ENCODE results near the gene HSD17B11.
"Not testable (repeated sequence)": the region's sequence is repeated elsewhere in the genome, so short reads cannot be mapped to it uniquely, and the experiment has no call there.

The HSD17B11 gene

GRCh38 chr4:87356832-87357526, 34.0 kb downstream of the HSD17B11 start:
- DNase-seq, result no peak

DNA sequence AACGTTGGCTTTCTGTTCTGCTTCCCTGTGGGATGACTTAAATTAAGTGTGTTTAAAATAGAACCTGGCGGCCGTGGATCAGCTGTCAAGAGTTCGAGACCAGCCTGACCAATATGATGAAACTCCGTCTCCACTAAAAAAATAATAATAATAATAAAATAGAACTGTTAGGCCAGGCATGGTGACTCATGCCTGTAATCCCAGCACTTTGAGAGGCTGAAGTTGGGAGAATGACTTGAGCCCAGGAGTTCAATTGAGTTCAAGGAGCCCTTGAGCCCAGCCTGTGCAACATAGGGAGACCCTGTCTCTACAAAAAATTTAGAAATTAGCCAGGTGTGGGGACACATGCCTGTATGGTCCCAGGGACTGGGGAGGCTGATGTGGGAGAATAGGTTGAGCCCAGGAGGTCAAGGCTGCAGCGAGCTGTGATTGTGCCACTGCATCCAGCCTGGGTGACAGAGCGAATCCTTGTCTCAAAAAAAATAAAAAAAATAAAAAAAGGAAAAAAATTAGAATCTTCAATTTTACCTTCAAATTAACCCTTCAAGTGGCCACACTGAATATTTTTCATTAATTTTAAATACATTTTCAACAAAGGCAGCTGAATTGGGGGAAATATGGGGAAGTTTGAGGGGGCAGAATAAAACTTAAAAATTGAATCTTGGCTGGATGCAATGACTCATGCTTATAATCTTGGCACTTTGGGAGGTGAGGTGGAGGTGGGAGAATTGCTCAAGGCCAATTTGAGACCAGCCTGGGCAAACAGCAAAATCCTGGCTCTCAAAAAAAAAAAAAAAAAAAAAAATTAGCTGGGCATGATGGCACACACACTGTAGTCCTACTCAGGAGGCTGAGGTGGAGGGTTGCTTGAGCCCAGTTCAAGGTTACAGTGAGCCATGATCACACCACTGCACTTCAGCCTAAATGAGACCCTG, 36.6 kb downstream of the HSD17B11 start:
- DNase-seq, result peak; percentile 18

GRCh38 chr4:87353592-87353991, 37.4 kb downstream of the HSD17B11 start:
- DNase-seq, result peak; percentile 37

- no peak for DNase-seq
Observed at GRCh38 chr4:87345139-87345538, 45.8 kb downstream of the HSD17B11 start.

- DNase-seq, result no peak
Observed at GRCh38 chr4:87342872-87343271, 48.1 kb downstream of the HSD17B11 start.

- not testable (repeated sequence) for DNase-seq
Observed at GRCh38 chr4:87341954-87342635, 48.9 kb downstream of the HSD17B11 start.

DNA sequence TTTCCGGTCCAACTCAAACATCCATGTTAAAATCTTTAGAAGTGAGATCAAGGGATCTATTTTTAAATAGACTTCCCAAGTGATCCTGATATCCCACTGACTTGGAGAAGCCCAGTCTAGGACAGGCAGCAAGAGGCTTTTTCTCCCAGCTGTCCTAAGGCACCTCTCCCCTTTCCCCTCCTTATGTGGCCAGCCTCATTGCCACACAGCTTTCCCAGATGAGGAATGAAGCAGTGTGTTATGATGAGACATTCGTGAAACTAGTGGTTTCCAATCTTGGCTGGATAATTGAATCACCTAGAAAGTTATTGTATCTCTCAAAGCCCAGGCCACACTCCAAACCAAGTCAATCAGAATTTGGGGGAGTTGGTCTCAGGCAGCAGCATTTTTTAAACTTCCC, 51.5 kb downstream of the HSD17B11 start:
- no peak for DNase-seq

DNA sequence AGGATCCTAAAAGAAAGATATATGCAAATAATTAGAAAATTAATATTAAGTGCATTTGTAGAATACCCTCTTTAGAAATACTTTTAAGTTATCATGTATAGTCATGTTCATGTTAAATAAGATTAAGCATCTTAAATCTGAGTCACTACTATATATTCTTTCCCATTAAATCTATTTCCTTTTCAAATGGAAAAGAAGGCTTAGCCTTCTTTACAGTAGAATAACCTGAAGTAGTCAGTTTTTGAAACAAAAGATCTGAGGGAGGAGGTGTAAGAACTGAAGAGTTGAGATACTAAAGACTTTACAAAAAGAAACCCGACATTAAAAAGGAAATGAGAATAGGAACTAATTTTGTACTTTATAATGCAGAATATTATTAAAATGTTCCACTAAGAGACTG, 53.6 kb downstream of the HSD17B11 start:
- no peak for DNase-seq

- no peak for DNase-seq
Observed at GRCh38 chr4:87333267-87333666, 57.7 kb downstream of the HSD17B11 start.

DNA sequence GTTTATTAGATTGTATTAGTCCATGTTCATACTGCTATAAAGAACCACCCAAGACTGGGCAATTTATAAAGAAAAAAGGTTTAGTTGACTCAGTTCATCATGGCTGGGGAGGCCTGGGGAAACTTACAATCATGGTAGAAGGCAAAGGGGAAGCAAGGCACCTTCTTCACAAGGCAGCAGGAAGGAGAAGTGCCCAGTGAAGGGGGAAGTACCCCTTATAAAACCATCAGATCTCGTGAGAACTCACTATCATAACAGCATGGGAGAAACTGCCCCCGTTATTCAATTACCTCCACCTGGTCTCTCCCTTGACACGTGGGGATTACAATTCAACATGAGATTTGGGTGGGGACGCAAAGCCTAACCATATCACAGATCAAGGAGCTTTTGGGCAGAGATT, 60.2 kb downstream of the HSD17B11 start:
- no peak for DNase-seq

DNA sequence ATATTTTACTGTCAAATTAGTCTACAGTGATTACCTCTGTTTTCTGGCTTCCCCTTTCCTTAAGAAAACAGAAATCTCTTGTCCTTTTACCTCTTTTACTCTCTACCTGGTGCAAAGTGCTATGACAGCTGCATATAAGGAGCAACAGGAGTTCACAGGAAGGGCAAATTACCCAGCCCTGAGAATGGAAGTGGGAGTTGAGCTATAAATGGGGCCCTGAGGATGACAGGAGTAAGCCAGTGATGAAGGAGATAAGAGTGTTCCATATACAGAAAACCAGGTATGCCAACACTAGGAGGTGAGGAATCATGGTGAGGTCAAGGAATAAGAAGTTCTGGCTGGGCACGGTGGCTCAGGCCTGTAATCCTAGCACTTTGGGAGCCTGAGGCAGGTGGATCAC, 63.9 kb downstream of the HSD17B11 start:
- no peak for DNase-seq

DNA sequence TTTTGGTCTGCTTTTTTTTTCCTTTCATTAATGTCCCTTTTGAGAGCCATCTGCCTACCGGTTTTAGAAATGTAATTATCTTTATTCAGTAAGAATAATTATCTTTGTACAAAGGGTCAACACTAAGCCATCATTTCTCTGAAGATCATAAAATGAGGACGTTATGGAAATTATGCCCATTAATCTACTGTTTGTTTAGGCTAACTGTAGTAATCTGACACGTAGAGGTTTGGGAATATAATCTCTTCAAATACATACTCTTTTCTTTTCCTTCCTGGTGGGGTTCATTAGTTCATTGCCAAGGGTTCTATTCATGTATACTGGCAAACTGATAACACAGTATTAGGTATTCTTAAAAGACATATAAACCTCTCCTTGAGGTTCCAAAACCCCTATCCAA, 64.5 kb downstream of the HSD17B11 start:
- no peak for DNase-seq

GRCh38 chr4:87322754-87323153, 68.2 kb downstream of the HSD17B11 start, which contains the start of gene HSD17B13:
TSS of gene HSD17B13 (minus strand) at chr4:87322882. CDS start at chr4:87322841, 41 bp downstream.
- no peak for DNase-seq

- no peak for DNase-seq
Observed at GRCh38 chr4:87321888-87322287, 69.1 kb downstream of the HSD17B11 start.

DNA sequence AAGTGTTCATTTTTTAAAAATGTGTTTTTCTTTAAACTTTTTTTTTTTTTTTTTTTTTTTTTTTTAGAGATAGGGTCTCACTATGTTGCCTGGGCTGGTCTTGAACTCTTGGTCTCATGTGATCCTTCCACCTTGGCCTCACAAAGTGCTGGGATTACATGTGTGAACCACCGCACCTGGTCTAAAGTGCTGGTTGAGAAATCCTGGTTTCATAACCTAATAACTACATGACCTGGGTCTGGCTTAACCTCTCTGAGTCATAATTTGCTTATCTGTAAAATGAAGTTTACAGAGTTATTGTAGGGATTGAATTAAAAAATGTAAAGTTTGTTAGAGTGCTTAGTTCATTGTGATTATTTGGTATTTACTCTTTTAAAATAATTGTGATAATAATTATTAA, 73.5 kb downstream of the HSD17B11 start:
- DNase-seq, result no peak

DNA sequence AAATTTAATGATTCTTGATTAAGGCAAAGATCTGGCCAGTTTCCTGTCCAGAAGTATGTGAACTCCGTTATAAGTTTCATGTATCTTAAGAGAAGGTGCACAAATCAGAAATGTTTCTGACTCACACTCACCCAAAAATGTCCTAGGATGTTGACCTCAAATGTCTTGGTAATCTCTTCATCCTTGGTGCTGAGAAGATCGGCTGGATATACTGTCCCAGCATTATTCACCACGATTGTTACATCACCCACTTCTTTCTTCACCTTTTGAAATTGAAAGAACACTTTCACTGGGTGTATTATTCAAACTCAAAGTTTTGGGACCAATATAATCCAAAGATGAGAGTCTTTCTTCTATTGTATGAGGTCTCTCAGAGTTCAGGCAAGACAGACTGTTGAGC, 74.0 kb downstream of the HSD17B11 start:
- no peak for DNase-seq

- not testable (repeated sequence) for DNase-seq
Observed at GRCh38 chr4:87315000-87315399, 76.0 kb downstream of the HSD17B11 start.

GRCh38 chr4:87313756-87314155, 77.2 kb downstream of the HSD17B11 start:
- DNase-seq, result no peak

- DNase-seq, result no peak
Observed at GRCh38 chr4:87311684-87312083, 79.3 kb downstream of the HSD17B11 start.

GRCh38 chr4:87310691-87311335, 80.2 kb downstream of the HSD17B11 start:
- DNase-seq, result no peak

DNA sequence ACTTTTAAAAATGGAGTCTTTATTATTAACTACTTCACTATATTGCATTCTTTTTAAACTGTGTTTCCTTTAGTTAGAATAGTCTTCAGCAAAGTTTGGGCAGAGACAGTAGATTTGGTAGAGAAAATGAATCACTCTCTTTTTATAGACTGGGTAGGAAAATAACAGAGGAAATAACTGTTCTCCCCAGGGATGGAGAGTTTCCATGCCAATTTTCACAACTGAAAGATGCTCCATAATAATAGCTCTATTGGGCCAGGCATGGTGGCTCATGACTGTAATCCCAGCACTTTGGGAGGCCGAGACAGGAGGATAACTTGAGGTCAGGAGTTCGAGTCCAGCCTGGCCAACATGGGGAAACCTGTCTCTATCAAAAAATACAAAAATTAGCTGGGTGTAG, 81.4 kb downstream of the HSD17B11 start:
- peak; percentile 4 for DNase-seq

GRCh38 chr4:87306056-87306455, 84.9 kb downstream of the HSD17B11 start:
- no peak for DNase-seq

DNA sequence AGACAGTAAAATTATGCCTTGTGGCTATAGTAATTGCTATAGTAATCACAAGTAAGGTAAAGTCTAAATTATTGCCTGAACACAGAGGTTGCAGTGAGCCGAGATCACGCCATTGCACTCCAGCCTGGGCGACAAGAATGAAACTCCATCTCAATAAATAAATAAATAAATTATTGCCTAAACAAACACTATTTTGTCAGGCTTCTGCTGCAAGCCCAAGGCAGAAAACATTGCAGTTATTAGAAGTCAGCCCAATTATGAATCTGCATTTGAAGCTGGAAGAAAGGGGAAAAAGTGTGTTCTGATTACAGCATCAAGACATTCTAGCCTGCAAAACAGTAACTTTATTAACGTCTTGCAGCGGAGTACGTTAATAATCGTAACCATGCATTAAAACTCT, 85.4 kb downstream of the HSD17B11 start:
- no peak for DNase-seq
